ENCODE measurements around the gene OR2F1.

The OR2F1 gene

GRCh38 chr7:143954135-143954534 lies 509 bp upstream of the OR2F1 start:
- DNase-seq (ENCODE audit: low read depth) = no peak
- no peak overlapping the region for H3K4me3 ChIP-seq (ENCODE audit: low read length)
- no peak for TF ChIP-seq CTCF (IDR thresholded peaks at IDR 0.05; ENCODE audit: insufficient read depth, low read depth, low read length, missing control alignments)

GRCh38 chr7:143958781-143959180 lies 4.1 kb downstream of the OR2F1 start:
- no peak overlapping the region for H3K4me3 ChIP-seq (ENCODE audit: low read length)
- DNase-seq (ENCODE audit: low read depth) = no peak
- TF ChIP-seq CTCF (IDR thresholded peaks at IDR 0.05; ENCODE audit: insufficient read depth, low read depth, low read length, missing control alignments) = no peak

- TF ChIP-seq CTCF (IDR thresholded peaks at IDR 0.05; ENCODE audit: insufficient read depth, low read depth, low read length, missing control alignments) = no peak
- DNase-seq (ENCODE audit: low read depth) = peak; percentile 34
- no peak overlapping the region for H3K4me3 ChIP-seq (ENCODE audit: low read length)
These were observed 6.4 kb downstream of the OR2F1 start for GRCh38 chr7:143960813-143961610.

GRCh38 chr7:143965280-143965679 lies 10.6 kb downstream of the OR2F1 start:
- no peak for DNase-seq (ENCODE audit: low read depth)
- H3K4me3 ChIP-seq (ENCODE audit: low read length) = no peak overlapping the region
- no peak for TF ChIP-seq CTCF (IDR thresholded peaks at IDR 0.05; ENCODE audit: insufficient read depth, low read depth, low read length, missing control alignments)

GRCh38 chr7:143967398-143967797 lies 12.8 kb downstream of the OR2F1 start:
- peak; percentile 60 for DNase-seq (ENCODE audit: low read depth)
- no peak overlapping the region for H3K4me3 ChIP-seq (ENCODE audit: low read length)
- no peak for TF ChIP-seq CTCF (IDR thresholded peaks at IDR 0.05; ENCODE audit: insufficient read depth, low read depth, low read length, missing control alignments)

GRCh38 chr7:143973870-143974416 lies 19.3 kb downstream of the OR2F1 start:
- DNase-seq (ENCODE audit: low read depth) = no peak
- no peak for TF ChIP-seq CTCF (IDR thresholded peaks at IDR 0.05; ENCODE audit: insufficient read depth, low read depth, low read length, missing control alignments)
- no peak overlapping the region for H3K4me3 ChIP-seq (ENCODE audit: low read length)

GRCh38 chr7:143974459-143974858 lies 19.8 kb downstream of the OR2F1 start:
- TF ChIP-seq CTCF (IDR thresholded peaks at IDR 0.05; ENCODE audit: insufficient read depth, low read depth, low read length, missing control alignments) = no peak
- peak; percentile 11 for DNase-seq (ENCODE audit: low read depth)
- H3K4me3 ChIP-seq (ENCODE audit: low read length) = no peak overlapping the region
